Suprapubic skin (tissue), 4 donors: ENCODE measurements around the gene TLL1. TPM values are rescaled to one million over a fixed set of nuclear protein-coding genes. Genes with fewer than 3 reads are reported as not detected.

ENCODE experiments used
- DNase-seq, 2 donors: peaks; one replicate each; pipeline ENCODE4 v3.0.0-alpha.2; 2019; ENCODE audit warnings: low spot score in 2 of 2
- H3K27ac ChIP-seq: fragments of 200-600 bp; sonication (generic); one replicate; pipeline ENCODE4 v1.5.1; 2019
- H3K27me3 ChIP-seq: fragments of 200-600 bp; sonication (generic); one replicate; pipeline ENCODE4 v1.5.1; 2019
- H3K36me3 ChIP-seq: fragments of 200-600 bp; sonication (generic); one replicate; pipeline ENCODE4 v1.5.1; 2019
- H3K4me1 ChIP-seq: fragments of 200-600 bp; sonication (generic); one replicate; pipeline ENCODE4 v1.5.1; 2019
- H3K4me3 ChIP-seq: fragments of 200-600 bp; sonication (generic); one replicate; pipeline ENCODE4 v1.5.1; 2019; ENCODE audit warnings: mild to moderate bottlenecking
- H3K9me3 ChIP-seq: fragments of 200-600 bp; sonication (generic); one replicate; pipeline ENCODE4 v1.5.1; 2019
- EP300 ChIP-seq: sonication (generic); formaldehyde crosslinking; IDR thresholded peaks from one replicate; pipeline ENCODE4 v1.6.1; 2017; ENCODE audit warnings: antibody characterized with exemption
- POLR2A ChIP-seq, 2 donors: fragments of 450-650 bp; IDR thresholded peaks; one replicate each; pipeline ENCODE4 v1.6.1; 2017; ENCODE audit warnings: antibody characterized with exemption in 2 of 2, mild to moderate bottlenecking in 2 of 2, moderate library complexity in 2 of 2
- POLR2AphosphoS5 ChIP-seq, 3 donors: sonication (generic); formaldehyde crosslinking; IDR thresholded peaks; one replicate each; pipeline ENCODE4 v1.6.1; 2017; ENCODE audit warnings: antibody characterized with exemption in 3 of 3
- WGBS: methylation state at CpG from one replicate; pipeline ENCODE4 v1.1.5; 2018; 5-methylcytosine and 5-hydroxymethylcytosine counted together
- total RNA-seq, 4 donors: library from RNA; depleted of rRNA; stranded (reverse); fragments of >200 nt; gene quantifications; one replicate each; pipeline ENCODE4 v1.1.0, GENCODE V29; 2016
- TF ChIP-seq, protein P1 (sequence below), 2 donors: fragments of 200-600 bp in 1 of 2; fragments of 450-650 bp in 1 of 2; sonication (generic) in 1 of 2; IDR thresholded peaks; one replicate each; pipeline ENCODE4 v1.5.1; 2016 to 2019; ENCODE audit warnings: antibody characterized with exemption in 2 of 2, mild to moderate bottlenecking in 1 of 2, moderate library complexity in 1 of 2

The TLL1 gene
- total RNA-seq, 4 donors from 2014 or later: 6.4 to 12.9 (median 8.6) TPM

GRCh38 chr4:166140951-166141350 lies 267.9 kb downstream of the TLL1 start:
- 79% methylated on average over 6 of the region's 6 CpGs for whole genome bisulfite sequencing
- no peaks in the 10 kb centered on the region for H3K9me3 ChIP-seq
- no peak overlapping the region for H3K4me3 ChIP-seq
- no peaks in the 10 kb centered on the region for H3K27me3 ChIP-seq
- no peak for DNase-seq
- no peaks in the 10 kb centered on the region for H3K4me1 ChIP-seq
- TF ChIP-seq EP300: no peak
- TF ChIP-seq, protein P1, sequence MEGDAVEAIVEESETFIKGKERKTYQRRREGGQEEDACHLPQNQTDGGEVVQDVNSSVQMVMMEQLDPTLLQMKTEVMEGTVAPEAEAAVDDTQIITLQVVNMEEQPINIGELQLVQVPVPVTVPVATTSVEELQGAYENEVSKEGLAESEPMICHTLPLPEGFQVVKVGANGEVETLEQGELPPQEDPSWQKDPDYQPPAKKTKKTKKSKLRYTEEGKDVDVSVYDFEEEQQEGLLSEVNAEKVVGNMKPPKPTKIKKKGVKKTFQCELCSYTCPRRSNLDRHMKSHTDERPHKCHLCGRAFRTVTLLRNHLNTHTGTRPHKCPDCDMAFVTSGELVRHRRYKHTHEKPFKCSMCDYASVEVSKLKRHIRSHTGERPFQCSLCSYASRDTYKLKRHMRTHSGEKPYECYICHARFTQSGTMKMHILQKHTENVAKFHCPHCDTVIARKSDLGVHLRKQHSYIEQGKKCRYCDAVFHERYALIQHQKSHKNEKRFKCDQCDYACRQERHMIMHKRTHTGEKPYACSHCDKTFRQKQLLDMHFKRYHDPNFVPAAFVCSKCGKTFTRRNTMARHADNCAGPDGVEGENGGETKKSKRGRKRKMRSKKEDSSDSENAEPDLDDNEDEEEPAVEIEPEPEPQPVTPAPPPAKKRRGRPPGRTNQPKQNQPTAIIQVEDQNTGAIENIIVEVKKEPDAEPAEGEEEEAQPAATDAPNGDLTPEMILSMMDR (IDR thresholded peaks at IDR 0.05): no peak
- TF ChIP-seq POLR2A (IDR thresholded peaks at IDR 0.05): no peak
- TF ChIP-seq POLR2AphosphoS5 (IDR thresholded peaks at IDR 0.05): no peak
- no peaks in the 10 kb centered on the region for H3K36me3 ChIP-seq
- H3K27ac ChIP-seq: no peak overlapping the region

DNA sequence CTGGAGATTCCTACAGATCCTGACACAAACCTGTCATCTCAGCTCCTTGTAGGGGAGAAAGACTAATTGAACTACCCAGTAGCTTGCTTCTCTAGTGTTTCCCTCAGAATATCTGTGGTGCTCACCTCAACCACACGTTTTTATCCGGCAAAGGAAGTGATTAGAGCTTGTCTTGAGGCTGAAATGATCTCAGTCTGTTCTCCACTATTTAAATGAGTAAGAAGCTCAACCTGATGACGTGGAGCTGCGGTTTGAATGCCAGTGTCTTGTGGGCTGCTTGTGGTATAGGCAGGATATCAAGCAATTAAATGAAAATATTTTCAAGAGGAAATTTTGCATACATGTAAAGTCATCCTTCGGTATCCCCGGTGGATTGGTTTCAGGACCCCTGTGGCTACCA lies 270.2 kb downstream of the TLL1 start:
- Histone ChIP-seq H3K4me3 (no peak overlapping the region), H3K4me1 (no peaks in the 10 kb centered on the region), H3K36me3 (no peaks in the 10 kb centered on the region), H3K27me3 (no peaks in the 10 kb centered on the region), H3K27ac (no peak overlapping the region), H3K9me3 (no peaks in the 10 kb centered on the region)
- TF ChIP-seq EP300 (no peak), POLR2A (IDR thresholded peaks at IDR 0.05) (no peak), POLR2AphosphoS5 (IDR thresholded peaks at IDR 0.05) (no peak)
- TF ChIP-seq, protein P1 (IDR thresholded peaks at IDR 0.05): no peak
- WGBS: 78% methylated on average over 6 of the region's 6 CpGs
- no peak for DNase-seq

DNA sequence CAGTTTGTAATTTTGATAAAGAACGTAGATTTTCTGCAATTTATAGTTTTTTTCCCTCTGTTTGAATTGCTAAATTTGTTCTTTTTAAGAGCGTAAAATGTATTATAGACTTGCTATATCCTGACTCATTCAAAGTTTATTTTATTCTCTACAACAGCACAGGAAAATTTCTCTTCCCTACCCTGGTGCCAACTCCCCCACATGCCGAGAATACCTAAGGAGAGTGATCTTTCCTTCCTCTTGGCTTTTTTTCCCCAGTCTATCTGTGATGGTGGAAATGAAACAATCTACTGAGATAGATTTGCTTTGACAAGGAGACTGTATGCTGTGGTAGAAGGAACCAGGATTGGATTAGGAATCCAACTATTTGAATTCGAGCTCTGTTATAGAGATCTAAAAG lies 271.6 kb downstream of the TLL1 start:
- no peak overlapping the region for H3K4me3 ChIP-seq
- no peaks in the 10 kb centered on the region for H3K9me3 ChIP-seq
- H3K4me1 ChIP-seq: no peaks in the 10 kb centered on the region
- DNase-seq: no peak
- TF ChIP-seq POLR2A (IDR thresholded peaks at IDR 0.05) (no peak), EP300 (no peak), POLR2AphosphoS5 (IDR thresholded peaks at IDR 0.05) (no peak)
- TF ChIP-seq, protein P1 (IDR thresholded peaks at IDR 0.05): no peak
- H3K27me3 ChIP-seq: no peaks in the 10 kb centered on the region
- WGBS: 92% methylated on average over 4 of the region's 4 CpGs
- no peaks in the 10 kb centered on the region for H3K36me3 ChIP-seq
- H3K27ac ChIP-seq: no peak overlapping the region

GRCh38 chr4:166146806-166147540 lies 273.9 kb downstream of the TLL1 start:
- H3K27me3 ChIP-seq: no peaks in the 10 kb centered on the region
- no peak overlapping the region for H3K27ac ChIP-seq
- TF ChIP-seq POLR2A (IDR thresholded peaks at IDR 0.05) (no peak), EP300 (no peak), POLR2AphosphoS5 (IDR thresholded peaks at IDR 0.05) (no peak)
- TF ChIP-seq, protein P1 (IDR thresholded peaks at IDR 0.05): no peak
- no peak overlapping the region for H3K4me3 ChIP-seq
- H3K36me3 ChIP-seq: no peaks in the 10 kb centered on the region
- no peaks in the 10 kb centered on the region for H3K9me3 ChIP-seq
- no peak for DNase-seq
- WGBS: 85% methylated on average over 6 of the region's 6 CpGs
- H3K4me1 ChIP-seq: no peaks in the 10 kb centered on the region
